OCI-LY7 (cell line): Measurements from ENCODE around the gene FBXO9. TPM values are rescaled to one million over a fixed set of nuclear protein-coding genes. Genes with fewer than 3 reads are reported as not detected.

Experiments used
- BruUV-seq: library from RNA; stranded (reverse); fragments of 400-500 nt; replicated peaks from 2 replicates; lab custom pipeline; 2021; lab: Mats Ljungman, UMichigan
- CTCF ChIA-PET: fragments of 300-600 bp; sonication (Branson Sonifier 250); formaldehyde crosslinking; loops from one replicate; lab custom pipeline; 2022; ENCODE audit warnings: antibody characterized with exemption; ENCODE audit not compliant: unreplicated experiment; lab: Charles Lee
- POLR2A ChIA-PET: fragments of 300-600 bp; sonication (Branson Sonifier 250); formaldehyde crosslinking; loops from one replicate; lab custom pipeline; 2022; ENCODE audit warnings: antibody characterized with exemption; lab: Charles Lee
- DNase-seq: peaks from one replicate; pipeline ENCODE4 v3.0.0-alpha.2; 2015; ENCODE audit warnings: low spot score
- H2AFZ ChIP-seq: fragments of 200-600 bp; sonication (generic), shearing (Covaris generic); 2 replicates; pipeline ENCODE4 v1.6.1; 2014; ENCODE audit warnings: mild to moderate bottlenecking, antibody characterized with exemption, low read length, moderate library complexity
- H3K27ac ChIP-seq: fragments of 200-600 bp; sonication (generic); 2 replicates; pipeline ENCODE4 v1.5.1; 2014; ENCODE audit warnings: mixed run types, low read depth, mild to moderate bottlenecking, moderate library complexity, low read length, inconsistent platforms; ENCODE audit not compliant: poor library complexity, severe bottlenecking
- H3K36me3 ChIP-seq: fragments of 200-600 bp; sonication (generic); 2 replicates; pipeline ENCODE4 v1.6.1; 2014; ENCODE audit warnings: mild to moderate bottlenecking, antibody characterized with exemption, low read length, moderate library complexity, mixed read lengths; ENCODE audit not compliant: insufficient read depth
- H3K4me1 ChIP-seq: fragments of 200-600 bp; sonication (generic); 2 replicates; pipeline ENCODE4 v1.5.1; 2014; ENCODE audit warnings: mild to moderate bottlenecking, low read length; ENCODE audit not compliant: insufficient read depth, poor library complexity, severe bottlenecking
- H3K4me2 ChIP-seq: fragments of 200-600 bp; sonication (generic); 2 replicates; pipeline ENCODE4 v1.6.1; 2014; ENCODE audit warnings: mild to moderate bottlenecking, low read length
- H3K4me3 ChIP-seq: fragments of 200-600 bp; sonication (generic); 2 replicates; pipeline ENCODE4 v1.5.1; 2014; ENCODE audit warnings: mild to moderate bottlenecking, low read depth, low read length; ENCODE audit not compliant: poor library complexity, severe bottlenecking
- H3K79me2 ChIP-seq: fragments of 200-600 bp; sonication (generic); 2 replicates; pipeline ENCODE4 v1.6.1; 2016; ENCODE audit warnings: low read depth, mild to moderate bottlenecking, low read length, moderate library complexity, mixed read lengths; ENCODE audit not compliant: insufficient read depth
- H3K9me2 ChIP-seq: fragments of 200-600 bp; sonication (generic); 2 replicates; pipeline ENCODE4 v1.6.1; 2016; ENCODE audit warnings: mild to moderate bottlenecking, low read length, mixed read lengths; ENCODE audit not compliant: insufficient read depth
- H3K9me3 ChIP-seq: fragments of 200-600 bp; sonication (generic); 2 replicates; pipeline ENCODE4 v1.6.1; 2014; ENCODE audit warnings: mild to moderate bottlenecking, mixed run types, low read length, mixed read lengths
- H4K20me1 ChIP-seq: fragments of 200-600 bp; sonication (generic); 2 replicates; pipeline ENCODE4 v1.6.1; 2014; ENCODE audit warnings: mild to moderate bottlenecking, antibody characterized with exemption, low read length, moderate library complexity, mixed read lengths; ENCODE audit not compliant: insufficient read depth
- EZH2phosphoT487 ChIP-seq: fragments of 200-600 bp; sonication (generic); IDR thresholded peaks from 2 replicates; pipeline ENCODE4 v1.6.1; 2018; ENCODE audit warnings: low read depth, borderline replicate concordance, mild to moderate bottlenecking, mixed run types, antibody characterized with exemption, low read length, moderate library complexity, mixed read lengths
- intact Hi-C: fragments of 100-400 bp; cut with micrococcal nuclease; formaldehyde crosslinking; loops from one replicate; pipeline ENCODE4 v1.10.0; 2022; ENCODE audit not compliant: unreplicated experiment
- total RNA-seq, 2 experiments: library from RNA; depleted of rRNA in 1 of 2; stranded (reverse); fragments of >200 nt in 1 of 2; shearing (Covaris generic) in 1 of 2; gene quantifications; 2 replicates each; pipeline ENCODE4 v1.2.3, GENCODE V29; 2014 to 2022
- TF ChIP-seq, protein P1 (sequence below): fragments of 200-600 bp; sonication (generic); conservative IDR thresholded peaks from 2 replicates; pipeline ENCODE4 v1.5.1; 2014; ENCODE audit warnings: mild to moderate bottlenecking, antibody characterized with exemption, low read length, moderate library complexity, mixed read lengths

The FBXO9 gene
- total RNA-seq, 2 experiments from 2014 or later: 23.5 to 67.7 TPM

DNA sequence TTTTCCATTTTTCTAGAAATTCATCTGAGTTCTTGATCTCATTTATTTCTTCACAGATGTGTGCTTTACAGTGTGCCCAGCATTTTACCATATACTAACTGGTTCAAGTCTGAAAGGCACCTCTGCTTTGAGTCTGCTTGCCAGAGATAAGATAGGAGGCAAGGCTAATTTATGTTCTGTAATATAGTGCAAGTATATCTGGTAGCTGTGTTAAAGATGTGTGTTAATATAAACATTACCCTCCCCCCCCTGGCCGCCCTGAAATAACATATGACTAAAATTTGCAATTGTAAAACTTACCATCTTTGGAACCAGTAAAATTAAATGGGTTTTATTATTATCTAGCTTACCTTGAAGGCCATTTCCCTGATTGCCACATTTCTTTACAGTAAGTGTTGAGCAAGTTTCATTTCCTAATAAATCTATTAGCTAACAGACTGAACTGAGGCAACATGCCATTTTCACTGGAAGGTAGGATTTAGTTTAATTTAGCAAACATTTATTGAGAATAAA lies 2.7 kb downstream of the FBXO9 start:
- no peaks in the 10 kb centered on the region for H3K9me3 ChIP-seq
- peak overlapping the region; percentile 84; the same call in 1 of the 2 replicates for H3K4me2 ChIP-seq
- H3K36me3 ChIP-seq: peaks cover 3% of the 10 kb centered on the region; the same call in 1 of the 2 replicates
- H3K9me2 ChIP-seq: no peaks in the 10 kb centered on the region
- ChIA-PET POLR2A (interaction anchor here (0.7 to 1.9 kb wide), 7 partner anchors 11 to 743 kb away, joined by 3 to 6 read pairs (median 4); no protein-coding TSS in a partner anchor), CTCF (interaction anchor here (1.1 kb wide), 1 partner anchor 27 kb away, joined by 3 read pairs; no protein-coding TSS in a partner anchor)
- peaks cover 7% of the 10 kb centered on the region; the same call in 1 of the 2 replicates for H3K79me2 ChIP-seq
- no peak overlapping the region for H3K27ac ChIP-seq
- no TSS peak for BruUV-seq
- intact Hi-C loops: no loop called here
- TF ChIP-seq EZH2phosphoT487: no peak
- TF ChIP-seq, protein P1, sequence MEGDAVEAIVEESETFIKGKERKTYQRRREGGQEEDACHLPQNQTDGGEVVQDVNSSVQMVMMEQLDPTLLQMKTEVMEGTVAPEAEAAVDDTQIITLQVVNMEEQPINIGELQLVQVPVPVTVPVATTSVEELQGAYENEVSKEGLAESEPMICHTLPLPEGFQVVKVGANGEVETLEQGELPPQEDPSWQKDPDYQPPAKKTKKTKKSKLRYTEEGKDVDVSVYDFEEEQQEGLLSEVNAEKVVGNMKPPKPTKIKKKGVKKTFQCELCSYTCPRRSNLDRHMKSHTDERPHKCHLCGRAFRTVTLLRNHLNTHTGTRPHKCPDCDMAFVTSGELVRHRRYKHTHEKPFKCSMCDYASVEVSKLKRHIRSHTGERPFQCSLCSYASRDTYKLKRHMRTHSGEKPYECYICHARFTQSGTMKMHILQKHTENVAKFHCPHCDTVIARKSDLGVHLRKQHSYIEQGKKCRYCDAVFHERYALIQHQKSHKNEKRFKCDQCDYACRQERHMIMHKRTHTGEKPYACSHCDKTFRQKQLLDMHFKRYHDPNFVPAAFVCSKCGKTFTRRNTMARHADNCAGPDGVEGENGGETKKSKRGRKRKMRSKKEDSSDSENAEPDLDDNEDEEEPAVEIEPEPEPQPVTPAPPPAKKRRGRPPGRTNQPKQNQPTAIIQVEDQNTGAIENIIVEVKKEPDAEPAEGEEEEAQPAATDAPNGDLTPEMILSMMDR: no peak
- H3K4me1 ChIP-seq: peaks cover 28% of the 10 kb centered on the region
- DNase-seq: no peak
- no peak overlapping the region for H3K4me3 ChIP-seq
- H2AFZ ChIP-seq: no peak overlapping the region
- H4K20me1 ChIP-seq: peaks cover 7% of the 10 kb centered on the region; the same call in 1 of the 2 replicates

DNA sequence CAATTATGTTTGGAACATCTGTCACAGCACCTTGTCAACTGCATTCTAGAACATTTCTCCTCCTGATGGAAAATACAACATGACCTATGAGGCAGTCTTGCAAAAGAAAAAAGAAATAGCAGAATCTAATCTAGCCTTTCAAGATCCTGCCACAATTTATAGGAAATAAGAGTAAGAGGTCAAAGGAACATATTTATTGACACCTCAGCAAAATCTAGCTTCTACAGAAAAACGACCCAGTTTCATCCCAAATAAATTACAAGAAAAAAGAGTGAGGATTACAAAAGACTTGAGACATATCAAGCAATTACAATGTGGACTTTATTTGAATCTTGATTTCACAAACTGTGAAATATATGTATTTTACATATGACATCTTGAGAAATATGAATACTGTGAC lies 4.2 kb downstream of the FBXO9 start:
- Histone ChIP-seq H3K9me3 (no peaks in the 10 kb centered on the region), H2AFZ (no peak overlapping the region), H3K79me2 (peaks cover 7% of the 10 kb centered on the region; the same call in 1 of the 2 replicates), H3K27ac (no peak overlapping the region), H3K9me2 (no peaks in the 10 kb centered on the region), H3K4me2 (no peak overlapping the region), H3K4me1 (peaks cover 21% of the 10 kb centered on the region), H3K36me3 (peaks cover 17% of the 10 kb centered on the region), H3K4me3 (no peak overlapping the region), H4K20me1 (peaks cover 7% of the 10 kb centered on the region; the same call in 1 of the 2 replicates)
- no TSS peak for BruUV-seq
- no peak for TF ChIP-seq EZH2phosphoT487
- TF ChIP-seq, protein P1: no peak
- intact Hi-C loops: no loop called here
- ChIA-PET POLR2A (no interaction called here), CTCF (no interaction called here)
- DNase-seq: no peak

DNA sequence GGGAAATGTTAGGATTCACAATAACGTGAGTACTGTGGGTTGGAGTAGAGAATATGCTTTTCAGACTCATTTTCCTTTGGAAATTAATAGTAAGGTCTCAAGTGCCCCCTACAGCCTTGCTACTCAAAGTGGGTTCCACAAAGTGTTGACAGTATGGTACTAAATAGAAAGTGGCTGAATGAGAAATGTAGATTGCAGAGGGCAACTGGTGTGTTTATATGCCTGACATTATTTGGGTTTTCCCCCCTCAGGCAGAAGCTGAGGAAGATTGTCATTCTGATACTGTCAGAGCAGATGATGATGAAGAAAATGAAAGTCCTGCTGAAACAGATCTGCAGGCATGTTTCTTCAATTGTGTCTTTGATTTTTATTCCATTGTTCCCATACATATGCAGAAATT lies 5.6 kb downstream of the FBXO9 start:
- Histone ChIP-seq H3K79me2 (peaks cover 3% of the 10 kb centered on the region; the same call in 1 of the 2 replicates), H3K4me3 (no peak overlapping the region), H3K27ac (no peak overlapping the region), H3K4me1 (peaks cover 19% of the 10 kb centered on the region), H2AFZ (no peak overlapping the region), H3K9me2 (no peaks in the 10 kb centered on the region), H4K20me1 (peaks cover 7% of the 10 kb centered on the region; the same call in 1 of the 2 replicates), H3K36me3 (peaks cover 29% of the 10 kb centered on the region), H3K4me2 (no peak overlapping the region), H3K9me3 (no peaks in the 10 kb centered on the region)
- ChIA-PET CTCF (no interaction called here), POLR2A (no interaction called here)
- DNase-seq: no peak
- TF ChIP-seq, protein P1: 0 out of 2 replicates have a peak, but pooled peaks have one; percentile 22
- TF ChIP-seq EZH2phosphoT487: no peak
- intact Hi-C loops: no loop called here
- BruUV-seq: no TSS peak
